ENCODE data around the gene SNX2. TPM values are rescaled to one million over a fixed set of nuclear protein-coding genes. Genes with fewer than 3 reads are reported as not detected.

SNX2 gene, protein sequence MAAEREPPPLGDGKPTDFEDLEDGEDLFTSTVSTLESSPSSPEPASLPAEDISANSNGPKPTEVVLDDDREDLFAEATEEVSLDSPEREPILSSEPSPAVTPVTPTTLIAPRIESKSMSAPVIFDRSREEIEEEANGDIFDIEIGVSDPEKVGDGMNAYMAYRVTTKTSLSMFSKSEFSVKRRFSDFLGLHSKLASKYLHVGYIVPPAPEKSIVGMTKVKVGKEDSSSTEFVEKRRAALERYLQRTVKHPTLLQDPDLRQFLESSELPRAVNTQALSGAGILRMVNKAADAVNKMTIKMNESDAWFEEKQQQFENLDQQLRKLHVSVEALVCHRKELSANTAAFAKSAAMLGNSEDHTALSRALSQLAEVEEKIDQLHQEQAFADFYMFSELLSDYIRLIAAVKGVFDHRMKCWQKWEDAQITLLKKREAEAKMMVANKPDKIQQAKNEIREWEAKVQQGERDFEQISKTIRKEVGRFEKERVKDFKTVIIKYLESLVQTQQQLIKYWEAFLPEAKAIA
- total RNA-seq: 41.0 TPM
- long read RNA-seq, transcript SNX2-201 (15 exons, 2,128 nt): major isoform, 91 of 93 reads
- long read RNA-seq, partial matches to known transcripts: 1 of 93 reads
- long read RNA-seq, other reads (novel, unspliced or antisense): 1 of 93 reads

DNA sequence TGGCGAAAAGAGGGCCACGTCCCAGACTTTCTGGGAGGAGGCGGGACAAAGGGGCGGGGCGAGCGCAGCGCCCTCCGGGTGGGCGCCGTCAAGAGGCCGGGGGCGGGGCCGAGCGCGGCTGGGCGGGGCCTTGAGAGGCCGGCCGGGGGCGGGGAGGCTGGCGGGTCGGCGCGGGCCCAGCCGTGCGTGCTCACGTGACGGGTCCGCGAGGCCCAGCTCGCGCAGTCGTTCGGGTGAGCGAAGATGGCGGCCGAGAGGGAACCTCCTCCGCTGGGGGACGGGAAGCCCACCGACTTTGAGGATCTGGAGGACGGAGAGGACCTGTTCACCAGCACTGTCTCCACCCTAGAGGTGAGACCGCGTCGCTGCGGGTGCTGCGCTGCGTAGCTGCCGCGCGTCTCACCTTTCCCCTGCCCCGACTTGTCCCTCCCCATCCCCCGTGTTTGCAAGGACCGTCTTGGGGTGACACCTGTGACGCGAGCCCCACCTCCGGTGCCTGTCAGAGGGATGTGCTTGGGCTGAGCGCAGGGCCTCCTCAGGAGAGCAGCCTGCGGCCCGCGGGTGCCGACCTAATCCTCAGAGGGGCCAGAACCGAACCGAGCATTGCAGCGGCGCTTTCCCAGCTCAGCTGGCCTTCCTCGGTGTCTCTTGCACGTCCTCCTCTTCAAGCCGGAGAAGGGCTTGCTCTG lies at the start of gene SNX2:
Gene SNX2, plus strand, starts transcription at position 220 of the 689 bp plus-strand sequence. Its CDS starts 24 bp downstream, at position 244.
- ATAC-seq (ENCODE audit: poor library complexity) (peak; percentile 100), DNase-seq (peak; percentile 97)
- intact Hi-C loops (cut with DNase I): no loop called here

DNA sequence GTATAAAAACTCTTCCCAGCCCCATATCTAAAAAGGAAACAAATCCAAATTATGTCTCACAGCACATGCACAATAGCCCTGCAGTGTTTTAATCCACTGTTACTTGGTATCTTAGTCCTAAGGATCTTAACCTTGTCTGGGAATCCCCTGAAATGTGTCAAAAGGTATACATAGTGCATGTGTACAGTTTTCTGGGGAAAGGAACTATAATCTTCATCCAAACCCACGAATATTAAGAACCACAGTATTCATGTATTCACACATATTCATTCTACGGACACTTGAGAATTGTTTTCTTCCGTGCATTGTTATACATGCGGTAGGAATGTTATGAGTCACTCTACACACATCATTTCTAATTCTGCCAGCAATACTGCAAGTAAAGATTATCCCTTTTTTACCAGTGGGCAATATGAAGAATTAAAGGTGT lies 47.8 kb upstream of the SNX2 start:
- intact Hi-C loops (cut with DNase I): no loop called here
- no peak for ATAC-seq (ENCODE audit: poor library complexity)
- no peak for DNase-seq

DNA sequence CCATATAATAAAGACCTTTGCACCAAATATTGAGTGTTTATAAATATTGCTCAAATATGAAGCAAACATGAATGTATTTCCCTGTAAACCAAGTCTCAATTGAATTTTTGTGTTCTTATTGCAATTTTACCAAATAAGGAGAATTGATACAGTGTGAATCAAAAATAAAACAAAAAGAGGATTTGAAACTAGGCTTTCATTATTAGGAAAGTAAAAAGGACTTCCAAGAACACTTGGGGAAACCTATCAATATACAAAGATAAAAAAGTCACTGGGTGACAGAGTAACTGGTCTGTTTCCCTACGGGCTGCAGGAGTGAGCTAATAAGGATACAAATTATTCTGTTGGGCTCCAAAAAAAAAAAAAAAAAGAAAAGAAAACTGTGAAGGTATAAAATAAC lies 44.8 kb upstream of the SNX2 start:
- ATAC-seq (ENCODE audit: poor library complexity) (no peak), DNase-seq (no peak)
- intact Hi-C loops (cut with DNase I): no loop called here

DNA sequence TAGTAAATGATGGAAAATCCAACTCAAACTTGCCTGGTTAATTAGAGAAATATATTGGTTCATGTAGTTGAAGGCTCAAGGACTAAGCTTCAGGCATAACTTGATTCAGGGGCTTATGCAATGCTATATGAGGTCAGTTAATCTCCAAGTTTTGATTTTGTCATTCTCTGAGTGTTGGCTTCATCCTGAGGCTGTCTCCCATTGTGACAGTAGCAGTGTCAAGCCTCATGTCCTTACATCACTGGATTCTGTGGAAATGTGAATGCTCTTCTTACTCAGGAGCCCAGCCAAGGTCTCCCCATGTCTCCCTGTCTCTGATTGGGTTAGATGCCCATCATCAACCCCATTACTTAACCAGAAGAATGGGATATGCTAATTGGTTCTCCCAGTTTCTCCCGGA lies 44.4 kb upstream of the SNX2 start:
- no peak for ATAC-seq (ENCODE audit: poor library complexity)
- intact Hi-C loops (cut with DNase I): no loop called here
- DNase-seq: no peak

DNA sequence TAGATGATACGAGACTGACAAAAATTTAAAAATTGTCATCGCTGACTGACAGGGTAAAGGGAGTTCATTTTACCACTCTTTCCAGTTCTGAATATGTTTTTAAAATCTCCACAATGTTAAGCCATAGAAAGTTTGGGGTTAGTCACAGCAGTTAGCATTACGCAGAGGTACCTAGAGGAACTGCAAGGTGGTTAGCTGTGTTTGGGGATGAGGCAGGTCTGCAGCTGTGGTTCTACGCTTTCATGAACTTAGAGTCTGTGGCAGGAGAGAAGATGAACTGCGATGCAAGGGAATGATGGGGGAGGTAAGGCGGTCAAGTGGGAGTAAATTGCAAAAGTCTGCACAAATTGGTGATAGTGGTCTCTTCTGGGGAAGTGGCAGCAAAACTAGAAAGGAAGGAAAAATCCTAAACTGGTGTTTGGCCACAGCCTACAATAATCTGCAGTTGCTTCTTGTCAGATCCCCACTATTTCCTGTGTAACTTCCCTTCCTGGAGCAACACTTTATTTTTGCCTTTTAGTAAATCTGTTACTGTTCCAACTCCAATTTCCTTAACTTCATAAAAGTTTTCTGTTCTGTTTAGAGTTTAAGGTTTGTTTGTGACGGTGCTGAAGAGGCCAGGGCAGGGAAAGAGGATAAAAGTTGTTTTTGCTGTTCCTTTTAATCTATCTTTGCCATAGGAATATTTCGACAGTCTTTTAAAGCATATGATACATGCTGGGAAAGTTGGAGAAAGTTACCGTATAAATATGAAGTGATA lies 38.6 kb upstream of the SNX2 start:
- intact Hi-C loops (cut with DNase I): no loop called here
- DNase-seq (no peak), ATAC-seq (ENCODE audit: poor library complexity) (no peak)

DNA sequence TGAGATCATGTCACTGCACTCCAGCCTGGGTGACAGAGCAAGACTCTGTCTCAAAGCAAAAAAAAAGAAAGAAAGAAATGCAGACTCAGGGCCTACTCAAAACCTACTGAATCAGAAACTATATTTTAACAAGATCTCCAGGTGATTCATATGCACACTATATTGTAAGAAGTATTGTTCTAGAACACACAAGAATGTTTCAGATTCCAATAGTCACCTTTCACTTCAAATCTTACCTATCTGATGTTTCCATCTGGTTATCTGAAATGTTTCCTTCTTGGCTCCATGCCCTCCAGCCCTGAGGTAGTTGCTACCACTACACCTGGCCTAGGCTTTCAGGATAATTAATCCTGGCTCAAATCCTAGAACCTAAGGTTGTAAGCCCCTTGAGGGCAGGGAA lies 36.8 kb upstream of the SNX2 start:
- no peak for DNase-seq
- intact Hi-C loops (cut with DNase I): no loop called here
- no peak for ATAC-seq (ENCODE audit: poor library complexity)

DNA sequence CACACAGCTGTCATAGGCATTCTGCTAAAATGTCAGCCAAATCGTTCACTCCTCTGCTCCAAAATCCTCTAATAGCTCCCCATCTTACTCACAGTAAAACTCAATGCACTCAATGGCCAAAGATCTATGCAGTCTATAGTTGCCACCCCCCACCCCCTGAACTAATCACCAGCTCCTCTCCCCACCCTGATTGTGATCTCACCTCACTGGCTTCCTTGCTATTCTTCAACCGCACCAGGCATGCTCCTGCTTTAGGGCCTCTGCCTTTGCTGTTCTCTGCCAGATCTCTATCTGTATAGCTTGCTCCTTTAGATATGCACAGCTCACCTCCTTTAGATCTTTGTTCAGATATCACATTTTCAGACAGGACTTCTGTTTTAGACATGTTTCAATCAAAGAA lies 33.2 kb upstream of the SNX2 start:
- no peak for DNase-seq
- ATAC-seq (ENCODE audit: poor library complexity): no peak
- intact Hi-C loops (cut with DNase I): no loop called here

DNA sequence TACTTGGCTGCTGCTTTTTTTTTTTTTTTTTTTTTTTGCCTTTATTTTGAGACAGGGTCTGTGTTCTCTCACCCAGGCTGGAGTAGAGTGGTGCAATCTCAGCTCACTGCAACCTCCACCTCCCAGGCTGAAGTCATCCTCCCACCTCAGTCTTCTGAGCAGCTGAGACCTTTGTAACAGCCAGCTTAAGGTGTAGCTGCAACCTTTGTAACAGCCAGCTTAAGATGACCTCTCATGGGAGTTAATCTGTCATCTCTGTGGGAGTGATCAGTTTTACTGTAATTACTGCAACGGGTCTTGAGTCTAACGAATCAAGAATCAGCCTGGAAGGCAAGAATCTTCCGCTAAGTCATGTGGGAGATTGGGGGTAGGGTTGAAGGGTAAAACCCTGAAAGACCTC lies 31.6 kb upstream of the SNX2 start:
- ATAC-seq (ENCODE audit: poor library complexity) (no peak), DNase-seq (no peak)
- intact Hi-C loops (cut with DNase I): no loop called here

DNA sequence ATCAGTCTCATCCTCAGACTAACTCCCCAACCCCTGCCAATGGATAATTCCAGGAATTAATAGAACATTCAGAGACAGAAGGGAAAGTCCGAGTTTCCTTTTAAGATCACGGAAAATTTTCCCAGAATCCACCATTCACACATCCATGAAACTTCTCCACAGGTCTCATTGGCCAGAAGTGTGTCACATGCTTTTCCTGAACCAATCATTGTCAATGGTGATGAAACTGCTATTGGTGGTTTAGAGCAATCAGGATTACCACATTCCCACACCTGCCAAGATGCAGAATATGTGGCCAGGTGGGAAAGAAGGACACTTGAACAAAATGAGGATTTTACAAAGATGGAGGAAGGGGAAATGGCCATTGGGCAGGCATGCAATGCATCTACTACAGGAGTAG lies 29.3 kb upstream of the SNX2 start:
- intact Hi-C loops (cut with DNase I): no loop called here
- DNase-seq: no peak
- no peak for ATAC-seq (ENCODE audit: poor library complexity)

DNA sequence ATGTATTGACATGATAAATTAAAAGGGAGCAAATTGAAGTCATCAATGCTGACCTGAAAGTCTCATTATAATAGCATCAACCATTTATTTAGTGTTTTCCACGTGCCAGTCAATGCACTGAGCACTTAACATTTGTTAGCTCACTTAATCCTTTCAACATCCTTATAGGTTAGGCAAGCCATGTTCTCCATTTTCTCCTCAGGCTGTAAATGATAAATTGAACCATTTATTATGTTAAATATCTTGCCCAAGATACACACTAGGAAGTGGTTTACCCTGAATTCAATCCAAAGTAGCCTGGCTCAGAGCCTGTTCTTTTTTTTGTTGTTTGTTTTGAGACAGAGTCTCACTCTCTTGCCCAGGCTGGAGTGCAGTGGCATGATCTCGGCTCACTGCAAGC lies 25.0 kb upstream of the SNX2 start:
- intact Hi-C loops (cut with DNase I): no loop called here
- DNase-seq: no peak
- no peak for ATAC-seq (ENCODE audit: poor library complexity)

DNA sequence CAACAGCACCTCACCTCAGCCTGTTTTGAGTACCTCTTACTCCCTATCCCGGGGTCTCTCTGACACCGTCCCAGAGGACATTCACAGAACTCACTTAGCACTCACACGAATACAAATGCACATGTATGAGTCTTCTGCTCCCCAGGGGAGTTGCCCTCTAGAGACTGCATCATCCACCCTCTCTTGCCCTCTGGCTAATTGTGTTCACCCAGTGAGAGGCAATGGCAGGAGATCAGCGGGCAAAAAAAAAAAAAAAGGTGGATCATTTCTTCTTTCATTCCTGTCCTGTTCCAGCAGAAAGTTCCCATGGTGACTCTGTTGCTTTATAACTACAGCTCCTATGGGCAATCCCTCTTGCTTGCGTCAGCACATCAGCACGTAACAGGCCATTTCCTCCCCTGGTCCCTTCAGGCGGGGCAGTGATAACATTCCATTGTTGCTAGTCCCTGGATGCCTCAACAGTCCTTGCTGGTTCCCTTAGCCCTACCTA lies 23.5 kb upstream of the SNX2 start:
- no peak for ATAC-seq (ENCODE audit: poor library complexity)
- no peak for DNase-seq
- intact Hi-C loops (cut with DNase I): no loop called here

DNA sequence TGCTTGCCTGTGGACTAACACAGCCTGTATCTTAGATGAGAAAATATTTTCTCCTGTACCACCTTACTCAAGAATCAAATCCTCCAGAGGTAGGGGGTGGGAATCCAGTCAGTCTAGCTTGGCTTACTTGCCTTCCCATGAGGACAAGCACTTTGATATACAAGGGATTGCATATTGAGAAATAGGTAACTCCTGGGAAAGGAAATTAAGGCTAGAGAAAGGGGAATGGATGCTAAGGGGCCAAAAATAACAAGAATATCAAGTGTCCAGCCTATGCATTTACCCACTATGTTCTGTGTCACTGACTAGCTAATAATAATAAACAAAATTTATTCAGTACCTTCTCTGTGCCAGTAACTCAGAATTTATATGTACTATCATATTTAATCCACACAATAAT lies 21.4 kb upstream of the SNX2 start:
- intact Hi-C loops (cut with DNase I): no loop called here
- ATAC-seq (ENCODE audit: poor library complexity) (no peak), DNase-seq (no peak)

DNA sequence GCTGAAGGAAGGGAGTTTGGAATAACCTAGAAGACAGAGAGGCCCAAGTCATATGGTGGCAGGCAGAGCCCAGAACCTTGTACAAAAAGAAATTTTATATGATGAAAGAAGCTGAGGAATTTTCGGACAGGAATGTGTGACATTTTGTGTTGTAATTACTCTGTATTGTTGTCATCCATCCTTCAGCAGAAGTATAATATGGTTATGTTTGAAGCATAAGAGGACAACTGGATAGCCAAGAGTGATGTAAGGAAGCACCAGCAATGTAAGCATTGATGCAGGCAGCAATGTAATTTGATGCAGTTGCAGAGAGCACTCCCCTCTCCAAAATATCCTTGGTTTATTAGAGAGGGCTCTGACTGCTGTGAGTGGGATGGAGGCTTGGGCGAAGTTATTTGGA lies 19.1 kb upstream of the SNX2 start:
- ATAC-seq (ENCODE audit: poor library complexity): no peak
- intact Hi-C loops (cut with DNase I): no loop called here
- DNase-seq: no peak

DNA sequence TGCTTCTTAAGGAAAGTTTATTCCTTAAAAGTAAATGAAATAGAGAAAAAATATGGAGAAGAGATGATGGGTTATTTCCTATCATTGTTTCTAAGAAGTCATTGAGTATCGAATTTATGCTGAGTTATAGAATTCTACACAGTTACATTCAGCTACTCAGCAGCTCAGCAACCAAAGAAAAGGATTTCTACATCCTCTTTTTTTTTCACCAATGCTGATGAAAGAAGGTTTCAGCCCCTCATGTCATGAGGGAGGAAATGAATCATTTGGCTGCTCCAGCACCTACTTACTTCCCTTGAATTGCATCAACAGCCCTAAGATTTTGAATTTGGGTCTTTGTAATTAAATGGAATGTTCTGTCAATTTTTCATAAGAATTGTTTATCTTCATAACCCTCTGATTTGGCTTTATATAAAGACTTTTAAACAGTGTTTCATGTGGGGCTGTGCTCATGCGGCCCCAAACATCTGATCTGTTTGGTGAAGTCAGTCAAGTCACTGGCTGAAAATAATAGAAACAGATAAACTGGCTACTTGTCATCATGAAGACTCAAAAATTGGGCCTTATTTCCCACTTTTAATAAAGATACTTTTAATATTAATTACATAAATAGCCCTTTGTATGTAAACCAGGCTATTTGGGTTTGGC lies 18.5 kb upstream of the SNX2 start:
- ATAC-seq (ENCODE audit: poor library complexity): peak; percentile 82
- intact Hi-C loops (cut with DNase I): no loop called here
- DNase-seq: no peak

DNA sequence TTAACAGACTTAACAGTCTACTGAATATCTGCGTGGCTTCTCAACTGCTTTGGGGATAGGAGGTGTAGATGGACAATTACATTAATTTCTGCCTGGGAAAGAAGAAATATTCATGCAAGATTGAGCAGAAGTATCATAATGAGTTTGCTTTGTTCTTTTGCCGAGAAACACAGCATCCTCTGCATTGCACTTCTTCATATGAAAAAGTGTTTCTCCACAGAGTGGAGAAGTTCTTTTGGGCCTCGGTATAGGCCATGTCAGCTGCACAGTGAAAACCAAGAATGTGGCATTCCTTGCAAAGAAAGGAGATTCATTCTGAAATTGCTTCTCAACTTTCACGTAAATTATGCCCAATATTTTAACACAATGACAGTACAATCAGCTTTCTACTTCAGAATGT lies 17.6 kb upstream of the SNX2 start:
- ATAC-seq (ENCODE audit: poor library complexity): no peak
- intact Hi-C loops (cut with DNase I): no loop called here
- DNase-seq: no peak

DNA sequence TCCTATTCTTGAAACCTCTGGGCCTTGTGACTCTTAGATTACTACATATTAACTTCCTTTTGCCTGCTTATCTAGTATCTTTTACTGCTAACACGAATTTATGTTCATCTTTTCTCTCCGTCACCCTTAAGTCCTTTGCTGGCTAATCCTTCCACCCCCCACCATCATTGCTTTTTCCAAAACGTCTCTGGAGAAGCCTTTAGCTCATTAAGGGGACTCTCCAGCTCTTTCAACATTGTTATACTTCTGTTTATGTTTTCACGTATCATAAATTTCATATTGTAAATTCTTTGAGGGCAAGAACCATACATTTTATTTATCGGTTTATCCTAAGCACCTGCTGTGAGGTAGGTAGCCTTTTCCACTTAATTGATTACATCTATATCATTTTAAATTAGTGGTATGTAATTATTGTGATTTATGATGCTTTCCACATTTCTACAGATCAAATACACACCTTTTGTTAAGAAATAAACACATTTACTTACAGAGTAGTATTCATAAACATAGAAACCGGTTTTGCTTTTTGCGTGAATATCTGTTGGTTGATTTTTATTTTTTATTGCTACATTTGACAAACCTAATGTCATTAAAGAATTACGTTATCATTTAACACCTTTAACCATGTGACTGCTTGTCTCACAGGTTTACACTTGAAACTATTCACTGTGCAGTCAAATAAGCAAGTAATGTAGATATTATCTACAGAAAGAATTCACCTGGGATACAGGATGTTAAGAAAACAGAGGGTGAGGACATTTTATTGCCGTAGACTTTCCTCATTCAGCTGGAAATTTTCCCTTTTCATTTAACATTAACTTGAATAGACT lies 15.4 kb upstream of the SNX2 start:
- intact Hi-C loops (cut with DNase I): no loop called here
- no peak for DNase-seq
- no peak for ATAC-seq (ENCODE audit: poor library complexity)

DNA sequence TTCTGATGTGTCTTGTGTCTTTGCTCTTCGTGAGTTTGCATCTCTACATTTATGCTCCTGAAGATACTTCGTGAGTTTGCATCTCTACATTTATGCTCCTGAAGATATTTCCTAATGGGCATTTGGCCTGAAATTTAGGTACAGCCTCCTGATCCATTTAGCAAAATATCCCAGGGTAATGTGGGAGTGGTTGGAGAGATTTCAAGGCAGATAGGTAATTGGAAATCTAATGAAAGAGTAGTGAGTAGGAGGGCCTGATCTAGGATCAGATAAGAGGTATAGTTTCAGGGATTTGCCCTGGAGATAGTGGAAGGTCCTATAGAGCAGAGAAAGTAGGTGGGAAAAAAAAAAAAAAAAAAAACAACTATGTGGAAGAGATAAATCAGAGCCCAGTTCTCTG lies 14.6 kb upstream of the SNX2 start:
- no peak for DNase-seq
- ATAC-seq (ENCODE audit: poor library complexity): no peak
- intact Hi-C loops (cut with DNase I): no loop called here

DNA sequence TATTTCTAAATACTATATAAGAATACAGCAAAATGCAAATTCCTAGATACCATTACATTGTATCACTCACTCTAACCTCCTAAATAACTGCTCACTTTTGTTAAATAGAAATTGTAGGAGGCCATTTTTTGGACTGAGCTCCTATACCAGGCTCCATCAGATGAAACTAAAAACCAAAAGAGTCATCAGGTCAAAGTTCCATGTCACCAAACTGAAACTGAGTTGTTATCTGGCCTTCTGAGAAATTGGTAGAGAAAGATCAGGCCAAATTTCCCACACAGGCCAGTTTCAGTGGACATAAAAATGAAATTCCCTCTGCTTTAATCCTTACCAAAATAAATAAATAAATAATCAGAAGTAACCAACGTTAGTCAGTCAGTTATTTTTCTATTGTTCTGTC lies 13.8 kb upstream of the SNX2 start:
- intact Hi-C loops (cut with DNase I): no loop called here
- no peak for ATAC-seq (ENCODE audit: poor library complexity)
- no peak for DNase-seq
